ENCODE results near the gene CCL25.
"Not testable (repeated sequence)": the region's sequence is repeated elsewhere in the genome, so short reads cannot be mapped to it uniquely, and the experiment has no call there.

GRCh38 chr19:8033287-8034177 lies 19.0 kb upstream of the CCL25 start:
- not testable (repeated sequence) for TF ChIP-seq POLR2A, CTCF (IDR thresholded peaks at IDR 0.05)
